Measurements from ENCODE around the gene UBE2H. TPM values are rescaled to one million over a fixed set of nuclear protein-coding genes. Genes with fewer than 3 reads are reported as not detected.

The UBE2H gene
- polyA plus RNA-seq, 1 of the 3 experiments (the other 2 are of a cell fraction), result 129 TPM

DNA sequence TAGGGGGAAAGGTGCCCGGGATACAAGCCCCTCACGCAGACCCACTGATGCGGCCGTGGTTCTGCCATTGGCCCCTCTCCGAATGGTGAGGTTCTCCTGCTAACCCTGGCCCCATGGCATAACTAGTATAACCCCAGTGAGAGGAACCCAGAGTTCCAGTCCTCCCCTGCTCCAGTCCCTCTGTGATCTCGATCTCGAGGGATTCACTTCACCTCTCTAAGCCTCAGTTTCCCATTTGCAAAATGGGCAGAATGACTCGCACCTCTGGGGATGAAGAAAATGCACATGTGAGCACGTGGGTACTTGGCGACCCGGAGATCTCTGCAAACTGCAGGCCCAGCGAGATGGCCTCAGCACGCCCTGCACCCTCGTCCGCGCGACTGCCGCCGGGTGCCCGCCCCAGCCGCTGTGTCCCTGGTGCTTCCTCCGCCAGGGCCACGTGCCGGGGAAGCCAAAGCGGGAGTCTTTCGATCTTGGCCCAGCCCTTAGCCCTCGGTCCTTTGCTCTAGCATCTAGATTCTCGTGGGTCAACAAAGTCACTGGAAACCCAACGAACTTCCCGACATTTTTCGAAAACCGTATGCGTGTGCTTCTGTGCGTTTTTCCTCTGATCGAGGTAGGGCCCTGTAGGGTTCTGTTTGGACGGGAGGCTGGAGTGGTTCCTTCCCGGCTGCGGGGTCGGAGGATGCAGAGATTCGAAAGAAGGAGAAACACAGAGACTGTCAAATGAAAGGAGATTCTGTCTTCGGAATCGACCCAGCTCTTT, 169.8 kb downstream of the UBE2H start (continued):
- TF ChIP-seq, protein P1, sequence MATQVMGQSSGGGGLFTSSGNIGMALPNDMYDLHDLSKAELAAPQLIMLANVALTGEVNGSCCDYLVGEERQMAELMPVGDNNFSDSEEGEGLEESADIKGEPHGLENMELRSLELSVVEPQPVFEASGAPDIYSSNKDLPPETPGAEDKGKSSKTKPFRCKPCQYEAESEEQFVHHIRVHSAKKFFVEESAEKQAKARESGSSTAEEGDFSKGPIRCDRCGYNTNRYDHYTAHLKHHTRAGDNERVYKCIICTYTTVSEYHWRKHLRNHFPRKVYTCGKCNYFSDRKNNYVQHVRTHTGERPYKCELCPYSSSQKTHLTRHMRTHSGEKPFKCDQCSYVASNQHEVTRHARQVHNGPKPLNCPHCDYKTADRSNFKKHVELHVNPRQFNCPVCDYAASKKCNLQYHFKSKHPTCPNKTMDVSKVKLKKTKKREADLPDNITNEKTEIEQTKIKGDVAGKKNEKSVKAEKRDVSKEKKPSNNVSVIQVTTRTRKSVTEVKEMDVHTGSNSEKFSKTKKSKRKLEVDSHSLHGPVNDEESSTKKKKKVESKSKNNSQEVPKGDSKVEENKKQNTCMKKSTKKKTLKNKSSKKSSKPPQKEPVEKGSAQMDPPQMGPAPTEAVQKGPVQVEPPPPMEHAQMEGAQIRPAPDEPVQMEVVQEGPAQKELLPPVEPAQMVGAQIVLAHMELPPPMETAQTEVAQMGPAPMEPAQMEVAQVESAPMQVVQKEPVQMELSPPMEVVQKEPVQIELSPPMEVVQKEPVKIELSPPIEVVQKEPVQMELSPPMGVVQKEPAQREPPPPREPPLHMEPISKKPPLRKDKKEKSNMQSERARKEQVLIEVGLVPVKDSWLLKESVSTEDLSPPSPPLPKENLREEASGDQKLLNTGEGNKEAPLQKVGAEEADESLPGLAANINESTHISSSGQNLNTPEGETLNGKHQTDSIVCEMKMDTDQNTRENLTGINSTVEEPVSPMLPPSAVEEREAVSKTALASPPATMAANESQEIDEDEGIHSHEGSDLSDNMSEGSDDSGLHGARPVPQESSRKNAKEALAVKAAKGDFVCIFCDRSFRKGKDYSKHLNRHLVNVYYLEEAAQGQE (IDR thresholded peaks at IDR 0.05; ENCODE audit: low read depth, low read length), result no peak
- TF ChIP-seq USF1 (IDR thresholded peaks at IDR 0.05; ENCODE audit: borderline replicate concordance, low read depth) (peak; percentile 27; the same call in 1 of the 2 replicates), SIN3A (IDR thresholded peaks at IDR 0.05; ENCODE audit: borderline replicate concordance, low read depth, low read length) (no peak), EZH2phosphoT487 (IDR thresholded peaks at IDR 0.05; ENCODE audit: borderline replicate concordance, low read depth) (peak; percentile 93; the same call in 1 of the 2 replicates), TEAD4 (IDR thresholded peaks at IDR 0.05; ENCODE audit: borderline replicate concordance, insufficient read depth) (no peak), RXRA (IDR thresholded peaks at IDR 0.05; ENCODE audit: borderline replicate concordance, low read depth) (no peak), FOXJ3 (CRISPR knock-in tag; IDR thresholded peaks at IDR 0.05) (no peak), RFX5 (IDR thresholded peaks at IDR 0.05; ENCODE audit: low read length) (no peak)

GRCh38 chr7:129781928-129782817, 170.6 kb downstream of the UBE2H start:
- Histone ChIP-seq H3K27me3 (ENCODE audit: insufficient read depth) (peaks cover 45% of the 10 kb centered on the region), H3K9me2 (no peaks in the 10 kb centered on the region), H3K9ac (no peak overlapping the region), H3K79me2 (ENCODE audit: insufficient read depth) (peaks cover 13% of the 10 kb centered on the region; the same call in 1 of the 2 replicates), H3K27ac (ENCODE audit: low read depth in 2 of 2, low read length in 1 of 2) (no peak overlapping the region), H3K4me1 (ENCODE audit: control insufficient read depth in 1 of 2, insufficient read depth in 2 of 2, low read depth in 1 of 2, low read length in 1 of 2) (peaks cover 0 to 35% of the 10 kb centered on the region in 2 experiments; a peak in 1 of 4 replicates), H3K36me3 (replicated peaks in 1 of 2; ENCODE audit: control insufficient read depth in 1 of 2, insufficient read depth in 2 of 2, low read length in 1 of 2) (no peaks in the 10 kb centered on the region), H3K4me3 (ENCODE audit: low read depth in 2 of 2, low read length in 1 of 2) (peak overlapping the region; percentile 9 to 91; a peak in 3 of 4 replicates), H4K20me1 (ENCODE audit: insufficient read depth) (peaks cover 14% of the 10 kb centered on the region; the same call in 1 of the 2 replicates), H3K4me2 (peak overlapping the region; percentile 94), H3F3A (replicated peaks; ENCODE audit: insufficient read depth) (peaks cover 4% of the 10 kb centered on the region), H2AFZ (ENCODE audit: low read depth) (no peak overlapping the region; the same call in 1 of the 2 replicates), H3K9me3 (no peaks in the 10 kb centered on the region)
- ChIA-PET CTCF (interaction anchor here (1.1 to 2.6 kb wide), 4 partner anchors 9 to 43 kb away, joined by 3 to 18 read pairs (median 3); no protein-coding TSS in a partner anchor), POLR2A (no interaction called here)
- TF ChIP-seq PBX3 (IDR thresholded peaks at IDR 0.05), result no peak
- TF ChIP-seq, protein P2, sequence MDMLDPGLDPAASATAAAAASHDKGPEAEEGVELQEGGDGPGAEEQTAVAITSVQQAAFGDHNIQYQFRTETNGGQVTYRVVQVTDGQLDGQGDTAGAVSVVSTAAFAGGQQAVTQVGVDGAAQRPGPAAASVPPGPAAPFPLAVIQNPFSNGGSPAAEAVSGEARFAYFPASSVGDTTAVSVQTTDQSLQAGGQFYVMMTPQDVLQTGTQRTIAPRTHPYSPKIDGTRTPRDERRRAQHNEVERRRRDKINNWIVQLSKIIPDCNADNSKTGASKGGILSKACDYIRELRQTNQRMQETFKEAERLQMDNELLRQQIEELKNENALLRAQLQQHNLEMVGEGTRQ (IDR thresholded peaks at IDR 0.05; ENCODE audit: borderline replicate concordance, low read depth, low read length), result no peak
- TF ChIP-seq CHD2 (IDR thresholded peaks at IDR 0.05; ENCODE audit: low read length, partially characterized antibody), result no peak
- TF ChIP-seq USF1 (IDR thresholded peaks at IDR 0.05; ENCODE audit: borderline replicate concordance, low read depth), result no peak
- TF ChIP-seq ELF1 (IDR thresholded peaks at IDR 0.05), result no peak
- TF ChIP-seq GATA2 (CRISPR knock-in tag; IDR thresholded peaks at IDR 0.05), result no peak
- TF ChIP-seq TCF12 (IDR thresholded peaks at IDR 0.05), result no peak
- no peak for TF ChIP-seq NFIC (IDR thresholded peaks at IDR 0.05; ENCODE audit: borderline replicate concordance)
- no peak for TF ChIP-seq RXRA (IDR thresholded peaks at IDR 0.05; ENCODE audit: borderline replicate concordance, low read depth)
- TF ChIP-seq RCOR1 (IDR thresholded peaks at IDR 0.05; ENCODE audit: low read length), result no peak
- TF ChIP-seq NRF1 (IDR thresholded peaks at IDR 0.05; ENCODE audit: low read depth, low read length), result no peak
- no peak for TF ChIP-seq GABPA (IDR thresholded peaks at IDR 0.05; ENCODE audit: low read depth)
- TF ChIP-seq FOXM1 (IDR thresholded peaks at IDR 0.05; ENCODE audit: low read depth), result no peak
- TF ChIP-seq IRF3 (IDR thresholded peaks at IDR 0.05; ENCODE audit: low read depth, low read length), result no peak
- WGBS (ENCODE audit: low lambda C conversion rate), result 24% methylated on average over 55 of the region's 73 CpGs
- DNase-seq, result peak; percentile 83

Measured in SK-N-SH (cell line).